Endothelial cell of umbilical vein (primary cell): Measurements from ENCODE around the gene SNX25. TPM values are rescaled to one million over a fixed set of nuclear protein-coding genes. Genes with fewer than 3 reads are reported as not detected.

ENCODE experiments used
- BruUV-seq: library from RNA; stranded (reverse); fragments of 400-500 nt; replicated peaks from 2 replicates; lab custom pipeline; 2021; lab: Mats Ljungman, UMichigan
- CTCF ChIA-PET: fragments of 300-600, 350-600 bp; sonication (Branson Sonifier 250); formaldehyde crosslinking; loops from one replicate; lab custom pipeline; 2021; ENCODE audit warnings: antibody characterized with exemption, inconsistent platforms; lab: Charles Lee
- POLR2A ChIA-PET: fragments of 300-600, 350-600 bp; sonication (Branson Sonifier 250); formaldehyde crosslinking; loops from one replicate; lab custom pipeline; 2021; ENCODE audit warnings: antibody characterized with exemption, inconsistent platforms; lab: Charles Lee
- DNase-seq: peaks from one replicate; pipeline ENCODE4 v3.0.0-alpha.2; 2011; ENCODE audit warnings: low read depth, low spot score
- FAIRE-seq: peaks from 2 replicates; lab custom pipeline; 2011; peaks lifted over from hg19 to GRCh38; lab: Jason Lieb, UNC
- H2AFZ ChIP-seq: 2 replicates; pipeline ENCODE4 v1.6.0; 2012; ENCODE audit warnings: low read depth, low read length, control low read depth, inconsistent platforms
- H3K27ac ChIP-seq: 2 replicates; pipeline ENCODE4 v1.5.1; 2011; ENCODE audit warnings: low read depth, mild to moderate bottlenecking, control low read depth, low read length, moderate library complexity; ENCODE audit not compliant: insufficient read depth
- H3K27me3 ChIP-seq, 2 experiments: 2 replicates each; pipeline versions ENCODE4 v1.6.0 to v1.6.1; 2011; ENCODE audit warnings: low read length in 2 of 2, mixed read lengths in 1 of 2; ENCODE audit not compliant: control insufficient read depth in 2 of 2, insufficient read depth in 2 of 2
- H3K36me3 ChIP-seq, 2 experiments: 2 replicates in 1 of 2; 3 replicates in 1 of 2; pipeline ENCODE4 v1.5.1; 2011; ENCODE audit warnings: low read length in 2 of 2, mild to moderate bottlenecking in 1 of 2, moderate library complexity in 1 of 2; ENCODE audit not compliant: control insufficient read depth in 2 of 2, insufficient read depth in 2 of 2; ENCODE audit errors: extremely low read depth in 1 of 2
- H3K4me1 ChIP-seq: 3 replicates; pipeline ENCODE4 v1.5.1; 2011; ENCODE audit warnings: mild to moderate bottlenecking, low read length; ENCODE audit not compliant: control insufficient read depth, insufficient read depth; ENCODE audit errors: extremely low read depth
- H3K4me2 ChIP-seq: 2 replicates; pipeline ENCODE4 v1.6.1; 2011; ENCODE audit warnings: low read length, control low read depth, mixed read lengths; ENCODE audit not compliant: insufficient read depth
- H3K4me3 ChIP-seq, 3 experiments: fragments of 200-600 bp in 1 of 3; sonication (generic), shearing (Covaris generic) in 1 of 3; replicated peaks in 1 of 3; 2 replicates each; pipeline ENCODE4 v1.5.1; 2011 to 2016; ENCODE audit warnings: control low read depth in 3 of 3, low read length in 3 of 3, mild to moderate bottlenecking in 2 of 3, inconsistent platforms in 1 of 3, low read depth in 1 of 3, moderate library complexity in 1 of 3; ENCODE audit not compliant: insufficient read depth in 1 of 3
- H3K79me2 ChIP-seq: 2 replicates; pipeline ENCODE4 v1.6.0; 2012; ENCODE audit warnings: low read length, inconsistent platforms; ENCODE audit not compliant: control insufficient read depth, insufficient read depth
- H3K9ac ChIP-seq: replicated peaks from 2 replicates; pipeline ENCODE3; 2011; ENCODE audit warnings: low read length, control low read depth; ENCODE audit not compliant: insufficient read depth; ENCODE audit errors: extremely low read depth
- H3K9me1 ChIP-seq: replicated peaks from 3 replicates; pipeline ENCODE4 v1.6.0; 2011; ENCODE audit warnings: mild to moderate bottlenecking, low read length; ENCODE audit not compliant: control insufficient read depth, insufficient read depth; ENCODE audit errors: extremely low read depth
- H3K9me3 ChIP-seq: replicated peaks from 2 replicates; pipeline ENCODE4 v1.5.1; 2012; ENCODE audit warnings: low read length, inconsistent platforms; ENCODE audit not compliant: control insufficient read depth, insufficient read depth
- H4K20me1 ChIP-seq: replicated peaks from 2 replicates; pipeline ENCODE3; 2011; ENCODE audit warnings: mild to moderate bottlenecking, low read length; ENCODE audit not compliant: control insufficient read depth, insufficient read depth; ENCODE audit errors: extremely low read depth
- FOS ChIP-seq: IDR thresholded peaks from 2 replicates; pipeline ENCODE4 v1.6.1; 2011; ENCODE audit warnings: mild to moderate bottlenecking, low read length, moderate library complexity, borderline replicate concordance; ENCODE audit not compliant: insufficient read depth
- GATA2 ChIP-seq: IDR thresholded peaks from 2 replicates; pipeline ENCODE4 v1.7.0; 2011; ENCODE audit warnings: low read depth, mild to moderate bottlenecking, moderate library complexity, mixed read lengths, low read length; ENCODE audit not compliant: insufficient read length, insufficient read depth
- MAX ChIP-seq: IDR thresholded peaks from 2 replicates; pipeline ENCODE4 v1.6.1; 2011; ENCODE audit not compliant: insufficient read depth, insufficient read length
- MYC ChIP-seq: IDR thresholded peaks from one replicate; pipeline ENCODE4 v1.6.1; 2011; ENCODE audit warnings: mild to moderate bottlenecking, low read depth, low read length
- POLR2A ChIP-seq: IDR thresholded peaks from 2 replicates; pipeline ENCODE4 v1.6.1; 2012; ENCODE audit warnings: low read depth, mild to moderate bottlenecking, control low read depth, low read length
- POLR2AphosphoS5 ChIP-seq: IDR thresholded peaks from 2 replicates; pipeline ENCODE4 v1.6.1; 2012; ENCODE audit warnings: low read depth, mild to moderate bottlenecking, control low read depth, low read length, moderate library complexity; ENCODE audit not compliant: insufficient read depth
- dilution Hi-C: fragments of 300-500 bp; cut with MboI; formaldehyde crosslinking; loops from one replicate; pipeline ENCODE4 v1.15.0; 2019; ENCODE audit warnings: low sequenced_read_pairs; ENCODE audit not compliant: extremely low pct_ligation_motif_present
- intact Hi-C: fragments of 100-400 bp; cut with micrococcal nuclease; formaldehyde crosslinking; loops from one replicate; pipeline ENCODE4 v1.10.0; 2022
- polyA plus RNA-seq, 4 experiments: library from polyadenylated mRNA; depleted of rRNA in 3 of 4; stranded (reverse) in 3 of 4; unstranded in 1 of 4; fragments of >200 nt; gene quantifications; 2 replicates each; pipeline versions ENCODE4 v1.2.1 to v1.2.3, GENCODE V29; 2011 to 2012; ENCODE audit warnings: missing spikeins in 1 of 4
- total RNA-seq: library from RNA; stranded (reverse); gene quantifications from 2 replicates; pipeline ENCODE4 v1.2.3, GENCODE V29; 2021
- TF ChIP-seq, protein P1 (sequence below), 2 donors: IDR thresholded peaks; 1 replicate in 1 of 2; 2 replicates in 1 of 2; pipeline ENCODE4 v1.5.1; 2011; ENCODE audit warnings: low read length in 2 of 2, mild to moderate bottlenecking in 2 of 2, moderate library complexity in 2 of 2, control low read depth in 1 of 2, inconsistent platforms in 1 of 2, low read depth in 1 of 2; ENCODE audit not compliant: insufficient read depth in 1 of 2; ENCODE audit errors: extremely low read depth in 1 of 2

SNX25 gene
- total and polyA plus RNA-seq, 2 donors (not counting 3 experiments of a cell fraction or from before 2014, with no cell fraction given) = 6.6 to 16.1 TPM

- Histone ChIP-seq H2AFZ (peak overlapping the region; percentile 62), H3K36me3 (no peaks in the 10 kb centered on the region), H3K9me3 (no peaks in the 10 kb centered on the region), H3K4me2 (peak overlapping the region; percentile 48), H3K27me3 (no peaks in the 10 kb centered on the region), H3K4me1 (peaks cover 34% of the 10 kb centered on the region), H3K9me1 (no peaks in the 10 kb centered on the region), H4K20me1 (no peaks in the 10 kb centered on the region), H3K27ac (peak overlapping the region; percentile 79), H3K79me2 (peaks cover 11% of the 10 kb centered on the region), H3K4me3 (peak overlapping the region in 2 of 3 experiments; percentile 36 to 60), H3K9ac (peak overlapping the region; percentile 85)
- peak; percentile 12 for FAIRE-seq
- TSS peak; percentile 42 for BruUV-seq
- ChIA-PET CTCF (no interaction called here), POLR2A (no interaction called here)
- no peak for TF ChIP-seq MAX
- TF ChIP-seq MYC = no peak
- no peak for TF ChIP-seq GATA2
- no peak for TF ChIP-seq POLR2A
- no peak for TF ChIP-seq FOS
- no peak for TF ChIP-seq POLR2AphosphoS5
- TF ChIP-seq, protein P1, sequence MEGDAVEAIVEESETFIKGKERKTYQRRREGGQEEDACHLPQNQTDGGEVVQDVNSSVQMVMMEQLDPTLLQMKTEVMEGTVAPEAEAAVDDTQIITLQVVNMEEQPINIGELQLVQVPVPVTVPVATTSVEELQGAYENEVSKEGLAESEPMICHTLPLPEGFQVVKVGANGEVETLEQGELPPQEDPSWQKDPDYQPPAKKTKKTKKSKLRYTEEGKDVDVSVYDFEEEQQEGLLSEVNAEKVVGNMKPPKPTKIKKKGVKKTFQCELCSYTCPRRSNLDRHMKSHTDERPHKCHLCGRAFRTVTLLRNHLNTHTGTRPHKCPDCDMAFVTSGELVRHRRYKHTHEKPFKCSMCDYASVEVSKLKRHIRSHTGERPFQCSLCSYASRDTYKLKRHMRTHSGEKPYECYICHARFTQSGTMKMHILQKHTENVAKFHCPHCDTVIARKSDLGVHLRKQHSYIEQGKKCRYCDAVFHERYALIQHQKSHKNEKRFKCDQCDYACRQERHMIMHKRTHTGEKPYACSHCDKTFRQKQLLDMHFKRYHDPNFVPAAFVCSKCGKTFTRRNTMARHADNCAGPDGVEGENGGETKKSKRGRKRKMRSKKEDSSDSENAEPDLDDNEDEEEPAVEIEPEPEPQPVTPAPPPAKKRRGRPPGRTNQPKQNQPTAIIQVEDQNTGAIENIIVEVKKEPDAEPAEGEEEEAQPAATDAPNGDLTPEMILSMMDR (IDR thresholded peaks at IDR 0.05; ENCODE audit: extremely low read depth in 1 of 2, insufficient read depth in 1 of 2, low read depth in 1 of 2, low read length in 2 of 2) = no peak
- intact Hi-C loops (loop anchor here (1.0 to 10.0 kb wide), 7 partner anchors 61 to 1698 kb away; partner anchors contain the start of genes CCDC110, ING2, SLC25A4 and UFSP2), dilution Hi-C loops (no loop called here)
- DNase-seq = peak; percentile 45
Measured at GRCh38 chr4:185202984-185203485, 6.4 kb upstream of the SNX25 start.
